Amniotic epithelial cell (primary cell): ENCODE measurements around the gene MAGI2.

ENCODE experiments used
- DNase-seq: peaks from one replicate; pipeline ENCODE4 v3.0.0-alpha.2; 2010; ENCODE audit warnings: low read depth

MAGI2 gene

DNA sequence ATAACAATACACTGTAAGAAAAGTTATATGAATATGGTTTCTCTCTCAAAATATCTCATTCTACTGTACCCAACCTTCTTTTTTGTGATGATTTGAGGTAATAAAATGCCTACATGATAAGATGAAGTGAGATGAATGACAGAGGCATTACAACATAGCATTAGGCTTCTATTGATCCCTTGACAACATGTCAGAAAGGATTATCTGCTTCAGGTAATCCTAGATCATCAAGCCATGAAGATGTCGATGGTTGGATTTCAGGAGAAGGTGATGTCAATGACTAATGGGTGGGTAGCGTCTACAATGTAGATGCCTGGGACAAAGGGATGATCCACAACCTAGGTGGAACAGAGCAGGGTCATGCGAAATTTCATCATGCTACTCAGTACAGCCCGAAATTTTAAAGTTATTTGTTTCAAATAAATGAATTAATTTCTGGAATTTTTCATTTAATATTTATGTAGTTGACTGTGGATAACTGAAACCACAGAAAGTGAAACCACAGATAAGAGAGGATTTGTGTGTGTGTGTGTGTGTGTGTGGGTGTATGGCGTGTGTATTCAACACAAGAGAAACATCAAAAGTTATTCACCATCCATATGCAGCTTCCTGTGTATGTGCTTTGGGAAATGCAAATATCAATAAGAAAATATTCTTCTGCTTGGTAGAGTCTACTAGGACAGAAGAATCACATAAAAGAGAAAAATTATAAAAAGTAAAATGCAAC, 77.0 kb downstream of the MAGI2 start:
- DNase-seq: peak; percentile 94

DNA sequence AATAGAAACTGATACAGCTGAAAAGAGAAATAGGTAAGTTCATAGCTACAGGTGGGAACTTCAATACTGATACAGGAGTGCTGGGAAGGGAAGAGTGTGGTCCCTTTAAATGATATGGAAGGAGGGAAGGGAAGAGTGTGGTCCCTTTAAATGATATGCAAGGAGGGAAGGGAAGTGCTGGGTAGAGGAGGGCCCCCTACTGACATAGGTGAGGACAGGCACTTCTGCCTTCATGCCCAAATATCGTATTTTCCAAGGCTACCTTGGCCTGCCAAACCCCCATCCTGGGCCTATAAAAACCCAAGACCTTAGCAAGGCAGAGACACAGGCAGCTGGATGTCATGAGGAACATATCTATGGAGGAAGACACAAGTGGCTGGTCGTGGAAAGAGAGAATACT, 92.3 kb downstream of the MAGI2 start:
- no peak for DNase-seq

DNA sequence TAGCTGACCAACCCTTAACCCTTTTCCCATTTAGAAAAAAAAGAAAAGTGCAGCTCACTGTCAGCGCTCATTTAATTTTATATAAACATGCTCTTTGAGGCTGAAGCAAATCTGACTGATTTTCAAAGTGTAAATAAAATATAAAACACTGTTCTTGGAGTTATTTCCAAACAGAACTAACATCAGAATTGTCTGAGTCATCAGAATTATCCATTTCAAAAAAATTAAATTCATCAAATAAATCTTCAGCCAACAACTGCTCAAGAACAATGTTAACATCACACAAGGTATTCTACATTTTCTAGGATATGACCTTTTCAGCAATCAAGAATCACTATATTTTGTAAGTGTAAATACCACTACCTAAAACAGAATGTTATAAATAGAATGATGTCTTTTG, 93.6 kb downstream of the MAGI2 start:
- no peak for DNase-seq

DNA sequence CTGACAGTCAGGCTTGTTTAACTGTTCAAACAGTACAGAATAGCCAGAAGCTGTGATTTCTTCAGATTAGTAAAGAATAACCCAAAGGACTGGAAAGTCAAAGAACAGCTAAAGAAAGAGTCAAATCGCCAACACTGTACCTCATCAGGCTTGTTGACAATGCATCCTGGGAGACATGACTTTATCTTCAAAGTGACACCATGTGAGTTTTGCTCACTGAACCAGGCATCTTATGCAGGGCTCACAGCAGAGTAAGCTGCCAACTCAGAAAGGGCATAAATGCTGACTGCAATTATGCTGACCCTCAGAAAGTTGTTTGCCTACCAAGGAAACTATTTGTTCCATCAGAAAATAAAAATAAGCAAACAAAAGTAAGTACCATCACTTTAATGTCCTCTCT, 96.4 kb downstream of the MAGI2 start:
- DNase-seq: no peak

DNA sequence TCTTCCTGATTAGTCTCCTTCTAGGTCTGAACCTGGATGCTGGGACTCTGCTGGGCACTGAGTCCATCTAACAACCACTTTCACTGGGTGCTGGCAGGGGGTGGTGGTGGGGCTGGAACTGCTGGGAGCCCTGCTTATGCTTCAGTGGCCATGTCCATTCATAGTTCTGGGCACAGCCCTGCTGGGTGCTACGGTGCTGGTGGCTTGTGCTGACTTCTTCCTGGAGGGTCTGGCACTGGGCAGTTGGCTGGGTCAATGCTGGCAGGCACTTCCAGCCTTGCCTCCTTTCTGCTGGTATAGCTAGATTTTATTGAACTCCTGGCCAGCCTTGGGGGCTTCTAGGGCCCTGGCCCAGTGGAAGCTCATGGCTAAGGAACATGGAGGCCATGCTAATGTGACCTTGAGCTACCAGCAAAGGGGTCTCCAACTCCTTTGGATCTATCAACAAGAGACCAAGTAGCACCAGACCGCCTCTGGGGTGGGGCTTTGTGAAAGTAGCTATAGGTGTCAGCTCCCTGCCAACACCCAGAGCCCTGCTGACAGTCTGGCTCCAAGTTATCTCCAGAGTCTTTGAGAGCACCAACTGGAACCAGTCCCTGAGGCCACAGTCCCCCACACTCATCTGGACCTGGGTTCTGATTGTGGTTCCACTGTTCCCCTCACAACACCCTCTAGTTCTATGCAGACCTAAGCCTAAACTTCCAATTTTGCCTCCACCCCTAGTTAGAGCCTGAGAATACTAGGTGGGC, 99.6 kb downstream of the MAGI2 start:
- DNase-seq: no peak

DNA sequence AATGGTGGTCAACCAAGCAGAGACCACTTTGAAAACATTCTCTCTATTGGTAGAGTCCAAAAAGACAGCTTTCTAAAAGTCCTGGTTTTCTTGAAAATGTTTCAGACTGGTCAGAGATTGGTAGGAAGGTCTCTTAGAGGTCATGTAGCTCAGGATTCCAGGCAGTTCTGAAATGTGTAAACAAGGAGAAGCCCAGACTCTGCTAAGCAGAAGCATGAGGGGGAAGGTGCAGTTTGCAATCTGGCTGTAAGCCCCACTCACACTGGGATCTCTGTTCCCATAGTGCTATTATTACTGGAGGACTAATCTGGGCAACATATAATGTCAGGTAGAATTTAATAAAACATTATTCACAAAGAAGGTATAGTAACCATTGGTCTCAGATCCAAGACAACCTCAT, 101.1 kb downstream of the MAGI2 start:
- DNase-seq: peak; percentile 72

DNA sequence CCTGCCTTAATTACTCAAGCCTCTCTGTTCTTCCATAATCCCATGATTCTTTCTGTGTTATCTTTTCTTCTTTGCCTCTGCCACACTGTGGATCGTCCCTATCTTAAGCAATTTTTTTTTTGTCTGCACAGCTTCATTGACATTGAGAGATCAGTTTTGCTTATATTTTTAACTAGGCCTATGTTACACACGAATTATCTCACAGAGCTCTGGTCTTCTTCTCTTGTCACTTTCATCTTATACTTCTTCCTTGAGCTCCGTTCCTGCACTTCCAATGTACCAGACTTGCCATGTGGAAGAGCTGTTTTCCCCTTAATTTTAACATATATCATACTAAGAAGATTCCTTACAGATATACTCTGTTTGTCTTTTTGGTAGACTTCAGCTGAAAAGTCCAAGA, 106.1 kb downstream of the MAGI2 start:
- no peak for DNase-seq

DNA sequence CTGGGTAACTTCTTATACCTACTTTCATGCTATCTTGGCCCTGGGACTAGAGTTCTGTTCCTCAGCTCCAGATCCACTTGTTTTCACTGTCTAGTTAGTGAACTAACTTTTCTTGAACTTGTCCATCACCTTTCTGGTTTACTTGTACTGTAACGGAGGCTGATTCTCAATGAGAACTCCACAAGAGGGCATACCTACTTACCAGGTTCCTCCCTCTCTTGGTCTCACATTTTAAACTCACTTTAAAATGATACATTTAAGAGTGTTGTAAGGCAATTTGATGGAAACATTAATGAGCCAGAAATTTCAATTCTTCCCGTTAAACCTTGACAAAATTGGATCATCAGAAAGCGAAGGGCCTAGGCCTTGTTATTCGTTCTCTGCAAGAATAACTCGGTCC, 111.6 kb downstream of the MAGI2 start:
- DNase-seq: no peak

DNA sequence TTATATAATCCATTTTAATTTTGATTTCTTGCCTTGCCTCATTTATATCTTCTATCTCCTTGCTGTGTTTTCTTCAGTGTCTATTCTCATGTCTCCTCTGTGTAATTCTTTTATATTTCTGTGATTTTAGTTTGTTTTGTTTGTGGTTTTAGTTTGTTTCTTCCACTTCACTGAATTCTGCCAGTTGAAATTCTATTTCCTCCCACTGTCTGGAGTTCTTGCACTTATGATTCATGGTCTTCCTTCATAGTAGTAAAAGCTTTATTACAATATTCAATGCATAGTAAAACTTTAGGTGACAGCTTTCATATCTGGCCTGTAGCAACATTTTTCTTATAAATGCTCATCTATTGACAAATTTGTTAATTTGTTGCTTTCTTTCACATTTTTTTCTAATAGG, 113.3 kb downstream of the MAGI2 start:
- no peak for DNase-seq

DNA sequence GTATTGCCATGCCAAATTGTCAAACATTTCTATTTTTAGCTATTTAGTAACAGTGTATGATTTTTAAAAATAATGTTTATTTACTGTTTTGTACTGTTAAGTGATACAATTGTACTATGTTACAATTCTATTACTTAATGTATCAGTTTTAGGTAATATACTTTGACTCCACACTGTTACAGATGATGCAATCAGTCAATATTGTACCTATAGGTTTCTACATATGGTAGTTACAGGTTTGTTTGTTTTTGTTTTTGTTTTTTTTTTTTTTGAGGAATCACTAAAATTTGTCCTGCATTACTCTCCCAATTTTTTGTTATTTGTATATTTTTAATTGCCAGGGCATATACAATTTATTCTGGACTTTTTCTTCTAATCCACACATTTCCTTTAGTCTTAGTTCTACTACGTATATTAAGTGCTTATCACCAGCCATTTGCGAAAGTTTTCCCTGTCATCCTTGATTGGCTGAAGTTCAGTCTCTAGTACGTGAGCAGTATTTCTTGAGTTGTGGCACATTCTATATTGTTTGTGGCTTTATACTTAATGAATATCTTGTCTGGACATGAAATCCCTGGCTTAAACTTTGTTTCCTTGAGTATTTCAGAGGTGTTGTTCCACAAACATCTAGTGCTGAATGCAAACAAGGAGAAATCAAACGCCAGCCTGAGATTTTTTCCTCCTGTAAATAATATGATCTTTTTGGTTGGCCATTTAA, 114.1 kb downstream of the MAGI2 start:
- DNase-seq: no peak

DNA sequence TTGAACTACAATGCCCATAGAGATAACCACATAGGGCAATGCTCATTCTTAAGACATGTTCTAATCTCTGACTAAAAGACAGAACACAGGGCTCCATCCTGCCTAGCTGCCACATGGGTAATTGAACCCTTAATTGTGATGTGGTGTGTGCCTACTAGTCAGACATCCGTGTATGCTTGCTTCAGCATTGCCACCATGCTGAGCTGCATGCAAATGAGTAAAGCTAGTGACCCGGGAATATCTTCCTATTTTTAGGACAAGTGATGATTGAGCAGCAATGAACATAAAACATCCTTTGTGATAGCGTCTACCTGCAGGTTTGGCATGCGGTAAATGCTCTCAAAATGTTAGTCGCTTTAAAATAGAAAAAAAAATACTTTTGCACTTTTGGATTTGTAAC, 115.8 kb downstream of the MAGI2 start:
- no peak for DNase-seq

DNA sequence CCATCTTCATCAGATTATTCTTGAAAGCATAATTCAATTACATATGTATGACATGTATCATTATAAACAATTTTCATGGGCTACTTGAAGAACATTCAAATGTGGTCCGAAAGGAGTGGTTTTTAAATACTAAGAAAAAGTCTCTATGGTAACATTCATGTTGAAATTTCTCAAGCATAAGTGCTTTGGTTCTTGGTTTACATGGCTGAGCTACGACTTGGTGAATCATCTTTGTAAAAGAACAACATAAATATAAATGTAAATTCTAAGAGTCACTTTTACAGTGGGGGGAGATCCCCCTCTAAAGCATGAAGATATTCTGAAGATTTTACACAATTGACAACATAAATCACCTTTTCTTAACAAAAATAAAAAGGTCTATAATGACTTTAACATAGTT, 118.6 kb downstream of the MAGI2 start:
- DNase-seq: peak; percentile 76

DNA sequence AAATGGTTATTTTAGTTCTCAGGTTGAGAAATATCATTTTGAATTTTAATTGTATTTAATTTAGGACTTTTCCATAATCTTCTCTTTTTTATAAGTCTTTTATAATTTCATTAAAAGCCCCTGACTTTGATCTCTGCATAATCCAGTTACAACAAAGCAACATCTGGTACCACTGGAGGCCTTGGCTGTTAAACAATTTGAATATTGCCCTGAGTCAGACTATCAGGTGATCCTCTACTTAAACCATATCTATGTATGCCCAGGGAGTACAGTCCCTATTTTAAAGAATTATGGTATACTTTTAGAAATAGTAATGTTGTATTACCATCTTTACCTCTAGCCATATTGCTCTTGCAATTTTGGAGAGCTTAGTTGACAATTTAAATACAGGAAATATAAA, 119.1 kb downstream of the MAGI2 start:
- DNase-seq: no peak

DNA sequence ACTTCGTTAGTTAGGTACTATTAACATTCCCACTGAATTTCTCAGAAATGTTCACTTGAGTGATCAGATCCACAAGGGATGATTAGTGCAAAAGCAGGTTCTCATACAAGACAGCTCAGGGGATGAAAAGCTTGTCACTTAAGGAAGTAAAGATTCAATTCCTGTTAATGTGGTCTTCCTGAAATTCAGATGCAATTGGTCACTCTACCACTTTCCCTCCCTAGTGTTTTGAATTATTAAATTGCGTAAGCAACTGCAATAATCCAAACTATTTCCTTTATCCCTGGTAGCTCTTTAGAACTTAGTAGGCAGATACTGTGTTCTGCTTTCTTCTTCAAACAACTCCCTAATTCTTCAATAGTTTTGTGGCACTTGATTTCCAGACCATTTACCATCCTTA, 121.4 kb downstream of the MAGI2 start:
- no peak for DNase-seq

DNA sequence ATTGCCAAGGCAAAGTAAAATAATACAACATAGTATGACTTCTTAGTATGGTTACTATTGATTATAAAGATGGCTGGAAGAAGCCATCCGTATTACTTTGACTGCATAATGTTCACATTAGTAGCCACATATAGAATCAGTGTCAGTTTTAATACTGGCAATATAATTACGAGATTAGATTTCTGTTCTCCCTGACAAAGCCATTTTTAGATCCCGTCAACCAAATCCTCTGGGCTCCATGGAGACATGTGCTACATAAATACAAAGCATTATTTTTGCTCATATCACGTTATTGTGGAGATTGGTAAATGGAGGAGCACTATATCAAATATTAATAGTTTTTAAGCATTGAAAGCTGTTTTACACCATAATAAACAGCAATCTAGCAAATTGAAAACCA, 124.0 kb downstream of the MAGI2 start:
- no peak for DNase-seq

DNA sequence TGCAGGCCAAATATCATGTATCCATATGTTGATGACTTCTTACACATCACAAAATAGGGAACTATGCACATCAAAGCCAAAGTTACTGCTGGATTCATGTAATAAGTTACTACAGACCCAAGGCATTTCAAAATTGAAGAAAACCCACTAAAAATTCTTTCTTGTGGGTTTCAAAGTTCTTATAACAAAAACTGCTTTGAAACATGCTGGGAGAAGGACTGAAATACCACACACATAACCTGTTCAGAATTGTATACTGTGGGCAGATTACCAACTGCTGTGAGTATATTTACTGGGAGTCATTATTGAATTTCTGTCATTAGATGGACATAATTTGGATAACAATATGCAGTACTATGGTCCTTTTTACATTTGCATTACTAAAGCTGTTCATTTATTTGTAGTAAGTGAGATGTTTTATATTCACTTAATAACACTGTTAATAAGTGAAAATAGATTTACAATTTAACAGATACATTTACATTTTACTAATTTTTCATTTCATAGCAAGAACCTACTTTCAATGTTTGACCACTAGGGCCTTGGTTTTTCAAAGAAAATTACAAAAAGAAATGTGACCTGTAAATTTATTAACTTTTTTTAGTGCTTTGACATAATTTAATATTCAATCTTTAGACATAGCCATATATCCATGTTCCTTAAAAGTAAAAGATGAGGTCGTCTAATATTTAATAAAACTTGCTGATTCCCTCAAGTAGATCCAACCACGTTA, 132.6 kb downstream of the MAGI2 start:
- DNase-seq: no peak

DNA sequence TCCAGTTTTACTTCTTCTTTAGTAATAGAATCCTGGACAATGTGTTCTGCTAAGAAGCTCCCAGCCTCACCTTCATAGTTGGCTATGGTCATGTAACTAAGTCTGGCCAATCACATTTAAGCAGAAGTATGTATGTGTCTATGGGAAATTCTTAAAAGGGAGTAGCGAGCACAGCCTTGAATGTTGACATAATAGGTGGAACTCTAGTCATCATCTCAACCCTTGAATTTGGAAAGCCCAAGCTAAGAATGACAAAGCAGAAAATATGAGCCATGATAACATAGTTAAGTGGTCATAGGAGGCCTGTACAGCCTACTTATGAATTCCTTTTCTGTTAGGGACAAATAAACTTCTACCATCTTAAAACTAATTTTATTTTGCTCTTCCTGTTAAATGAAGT, 134.1 kb downstream of the MAGI2 start:
- peak; percentile 27 for DNase-seq

DNA sequence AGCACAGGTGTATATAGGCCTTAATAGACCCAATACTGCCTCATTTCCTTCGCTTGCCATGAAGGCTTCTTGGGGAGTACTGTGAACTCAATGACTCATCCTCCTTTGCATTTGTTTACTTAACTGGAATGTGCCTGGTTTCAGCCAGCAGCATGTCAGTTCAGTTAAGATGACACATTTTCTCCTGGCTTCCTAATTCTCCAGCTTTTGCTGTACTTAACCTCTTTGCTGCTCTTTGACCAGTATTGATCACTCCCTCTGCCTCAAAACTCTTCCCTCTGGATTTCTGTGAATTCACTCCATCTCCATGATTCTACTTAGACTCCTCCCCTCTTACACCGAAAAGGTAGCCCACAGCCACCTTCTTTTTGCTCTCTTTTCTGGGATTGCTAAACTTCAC, 135.7 kb downstream of the MAGI2 start:
- peak; percentile 92 for DNase-seq

DNA sequence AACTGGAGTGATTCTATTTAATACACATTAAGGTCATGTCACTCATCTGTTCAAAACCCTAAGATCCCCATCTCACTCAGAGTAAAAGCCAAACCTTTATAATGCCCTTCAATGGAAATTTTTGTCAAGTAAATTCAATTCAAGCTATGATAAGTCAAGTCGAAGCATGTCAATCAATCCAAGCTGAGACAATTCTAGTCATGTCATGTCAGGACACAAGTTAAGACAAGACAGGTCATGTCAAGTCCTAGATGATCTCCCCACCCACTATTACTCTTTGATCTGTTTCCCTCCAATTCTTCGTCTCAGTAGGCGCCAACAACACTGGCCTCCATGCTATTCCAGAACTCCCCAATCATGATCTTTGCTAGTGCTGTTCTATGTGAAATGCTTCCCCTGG, 141.4 kb downstream of the MAGI2 start:
- DNase-seq: no peak

DNA sequence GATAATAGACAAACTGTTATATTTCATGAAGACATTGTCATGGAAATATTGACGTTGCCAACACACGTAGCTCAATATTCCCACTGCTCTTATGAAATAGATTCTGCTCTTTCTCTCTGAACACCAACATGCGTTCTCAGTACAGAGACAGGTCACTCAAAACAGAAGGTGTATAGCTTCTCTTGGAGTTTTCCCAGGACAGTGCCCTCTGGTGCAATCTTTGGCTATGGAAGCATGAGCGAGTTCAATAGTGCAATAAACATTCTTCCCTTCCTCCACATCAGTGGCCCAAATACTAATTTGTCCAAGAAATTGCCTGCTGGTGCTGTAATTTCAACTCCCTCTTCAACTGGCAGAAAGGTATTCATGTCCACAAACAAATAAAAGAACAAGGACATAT, 145.3 kb downstream of the MAGI2 start:
- DNase-seq: peak; percentile 48

DNA sequence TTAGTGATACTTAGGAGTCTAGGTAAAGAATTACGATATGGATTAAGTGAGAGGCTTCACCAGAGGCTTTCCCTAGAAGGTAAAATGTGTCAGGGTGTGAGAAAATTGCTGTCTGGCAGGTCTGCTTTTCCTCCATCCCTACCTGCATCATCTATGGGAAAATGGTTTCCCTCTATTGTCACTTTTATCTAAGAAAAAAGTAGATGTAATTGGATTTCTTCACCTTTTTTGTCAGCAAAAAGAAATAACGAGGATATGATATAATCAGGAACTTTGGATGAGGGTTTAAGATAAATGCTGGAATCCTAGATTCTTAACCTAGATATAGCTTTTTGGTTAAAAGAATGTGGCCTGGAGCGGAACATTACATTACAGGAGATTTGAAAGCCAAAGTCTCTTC, 146.1 kb downstream of the MAGI2 start:
- no peak for DNase-seq

DNA sequence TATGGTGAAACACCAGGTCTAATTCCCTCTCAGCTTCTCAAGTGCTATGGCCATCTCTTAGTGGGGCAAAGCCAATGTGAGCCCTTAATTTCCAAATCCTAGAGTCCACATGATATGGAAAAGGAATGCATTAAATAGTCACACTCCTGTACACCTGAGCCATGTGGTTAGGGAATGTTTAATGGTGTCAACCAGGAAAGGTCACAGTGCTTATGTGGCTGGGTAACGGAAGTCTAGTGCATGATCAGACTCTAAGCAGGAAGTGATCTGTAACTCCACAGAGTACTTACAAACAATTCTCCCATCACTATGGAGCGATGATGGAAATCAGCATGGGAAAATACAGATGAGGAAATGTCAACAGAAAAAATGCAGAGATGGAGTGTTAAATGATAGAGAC, 148.8 kb downstream of the MAGI2 start:
- no peak for DNase-seq

DNA sequence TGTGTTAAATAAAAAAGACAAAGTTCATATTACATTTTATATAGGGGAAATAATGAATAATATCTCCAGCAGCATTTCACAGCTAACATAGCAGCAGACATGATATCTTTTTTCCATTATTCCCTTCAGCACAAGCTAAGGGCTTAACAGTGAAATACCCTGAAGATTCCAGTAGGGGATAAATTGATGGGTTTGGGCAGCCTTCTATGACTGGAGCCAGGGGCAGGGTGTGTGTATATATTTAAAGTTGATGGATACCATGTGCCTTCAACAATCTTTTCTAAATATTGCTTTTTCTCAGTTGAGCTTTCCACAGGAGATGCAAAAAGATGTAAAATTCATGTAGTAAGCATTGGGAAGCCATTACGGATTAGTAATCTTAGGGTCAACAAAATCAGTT, 151.2 kb downstream of the MAGI2 start:
- DNase-seq: no peak
